Transverse colon (tissue), 4 donors: ENCODE data around the gene ALKBH3.

ENCODE experiments used
- CTCF ChIP-seq, 5 experiments: fragments of 200-600 bp in 3 of 5; fragments of 450-650 bp in 2 of 5; sonication (generic) in 3 of 5; IDR thresholded peaks; 1 replicate in 2 of 5; 2 replicates in 3 of 5; pipeline ENCODE4 v1.5.1; 2016 to 2017; ENCODE audit warnings: antibody characterized with exemption in 5 of 5, inconsistent platforms in 3 of 5, mild to moderate bottlenecking in 2 of 5, moderate library complexity in 1 of 5
- EP300 ChIP-seq: sonication (generic); formaldehyde crosslinking; IDR thresholded peaks from one replicate; pipeline ENCODE4 v1.6.1; 2017; ENCODE audit warnings: antibody characterized with exemption, low read depth
- POLR2A ChIP-seq: fragments of 450-650 bp; IDR thresholded peaks from one replicate; pipeline ENCODE4 v1.6.1; 2016; ENCODE audit warnings: antibody characterized with exemption, mild to moderate bottlenecking, moderate library complexity
- POLR2AphosphoS5 ChIP-seq, 3 donors: sonication (generic); formaldehyde crosslinking; IDR thresholded peaks; one replicate each; pipeline ENCODE4 v1.6.1; 2016; ENCODE audit warnings: antibody characterized with exemption in 3 of 3

GRCh38 chr11:43899094-43899493 lies 18.5 kb downstream of the ALKBH3 start:
- TF ChIP-seq CTCF (IDR thresholded peaks at IDR 0.05), result no peak
- TF ChIP-seq EP300, result no peak
- TF ChIP-seq POLR2A, result no peak
- TF ChIP-seq POLR2AphosphoS5 (IDR thresholded peaks at IDR 0.05), result no peak
